ENCODE data around the gene CYTH3. TPM values are rescaled to one million over a fixed set of nuclear protein-coding genes. Genes with fewer than 3 reads are reported as not detected.

The CYTH3 gene
- total RNA-seq, 1 donor from 2014 or later: 24.9 TPM

DNA sequence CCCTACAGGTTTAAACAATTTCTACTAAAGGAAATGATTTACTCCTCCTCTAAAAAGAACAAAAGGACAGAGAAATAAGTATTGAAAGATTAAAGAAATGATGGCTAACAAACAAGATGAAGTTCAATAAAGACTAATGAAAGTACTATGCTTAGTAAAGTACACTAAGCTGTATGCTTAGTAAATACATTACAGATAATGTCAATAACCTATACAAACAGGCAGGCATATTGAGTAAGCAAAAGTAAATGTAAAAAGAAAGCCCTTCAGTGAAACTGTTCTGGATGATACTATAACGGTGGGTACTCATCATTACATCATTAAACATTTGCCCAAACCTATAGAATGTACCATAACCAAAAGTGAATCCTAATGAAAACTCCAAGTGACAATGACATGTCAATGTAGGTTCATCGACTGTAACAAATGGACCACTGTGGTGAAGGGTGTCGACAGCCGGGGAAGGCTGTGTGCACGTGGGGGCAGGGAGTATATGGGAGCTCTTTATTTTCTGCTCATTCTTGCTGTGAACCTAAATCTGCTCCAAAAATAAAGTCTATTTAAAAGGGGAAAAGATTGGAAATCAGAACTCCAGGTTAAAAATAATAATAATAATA lies 34.0 kb downstream of the CYTH3 start:
- TF ChIP-seq, protein P1, sequence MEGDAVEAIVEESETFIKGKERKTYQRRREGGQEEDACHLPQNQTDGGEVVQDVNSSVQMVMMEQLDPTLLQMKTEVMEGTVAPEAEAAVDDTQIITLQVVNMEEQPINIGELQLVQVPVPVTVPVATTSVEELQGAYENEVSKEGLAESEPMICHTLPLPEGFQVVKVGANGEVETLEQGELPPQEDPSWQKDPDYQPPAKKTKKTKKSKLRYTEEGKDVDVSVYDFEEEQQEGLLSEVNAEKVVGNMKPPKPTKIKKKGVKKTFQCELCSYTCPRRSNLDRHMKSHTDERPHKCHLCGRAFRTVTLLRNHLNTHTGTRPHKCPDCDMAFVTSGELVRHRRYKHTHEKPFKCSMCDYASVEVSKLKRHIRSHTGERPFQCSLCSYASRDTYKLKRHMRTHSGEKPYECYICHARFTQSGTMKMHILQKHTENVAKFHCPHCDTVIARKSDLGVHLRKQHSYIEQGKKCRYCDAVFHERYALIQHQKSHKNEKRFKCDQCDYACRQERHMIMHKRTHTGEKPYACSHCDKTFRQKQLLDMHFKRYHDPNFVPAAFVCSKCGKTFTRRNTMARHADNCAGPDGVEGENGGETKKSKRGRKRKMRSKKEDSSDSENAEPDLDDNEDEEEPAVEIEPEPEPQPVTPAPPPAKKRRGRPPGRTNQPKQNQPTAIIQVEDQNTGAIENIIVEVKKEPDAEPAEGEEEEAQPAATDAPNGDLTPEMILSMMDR (IDR thresholded peaks at IDR 0.05; ENCODE audit: insufficient read depth, low read length, poor library complexity, severe bottlenecking): no peak
- H3K36me3 ChIP-seq (ENCODE audit: control insufficient read depth, insufficient read depth, low read length): no peaks in the 10 kb centered on the region

DNA sequence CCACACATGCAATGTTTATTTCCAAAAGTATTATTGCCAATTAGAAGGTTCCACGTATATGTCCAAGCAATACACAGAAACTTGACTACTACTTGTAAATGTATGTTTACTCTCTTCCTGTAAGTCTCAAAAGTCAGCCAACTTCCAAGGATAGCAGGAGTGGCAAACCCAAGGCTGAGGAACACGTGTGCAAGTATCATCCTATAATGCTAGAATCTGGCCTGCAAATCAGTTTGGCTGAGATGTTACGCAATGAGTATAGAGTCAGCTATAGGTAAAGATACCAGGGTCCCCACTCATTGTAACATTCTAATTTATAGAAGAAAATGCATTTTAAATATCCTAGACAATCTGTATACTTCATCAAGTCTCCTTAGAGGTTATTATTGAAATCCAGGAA lies 34.7 kb downstream of the CYTH3 start:
- no peaks in the 10 kb centered on the region for H3K27me3 ChIP-seq (ENCODE audit: control insufficient read depth, insufficient read depth, low read length)
- no peak for DNase-seq (ENCODE audit: low read depth)
- H3K36me3 ChIP-seq (ENCODE audit: control insufficient read depth, insufficient read depth, low read length): no peaks in the 10 kb centered on the region
- TF ChIP-seq, protein P1 (IDR thresholded peaks at IDR 0.05; ENCODE audit: insufficient read depth, low read length, poor library complexity, severe bottlenecking): no peak
- no peak overlapping the region for H3K4me3 ChIP-seq (ENCODE audit: low read depth, low read length)

More for the DNA sequence above, 34.0 kb downstream of the CYTH3 start:
- H3K4me3 ChIP-seq (ENCODE audit: low read depth, low read length): no peak overlapping the region
- H3K27me3 ChIP-seq (ENCODE audit: control insufficient read depth, insufficient read depth, low read length): no peaks in the 10 kb centered on the region
- no peak for DNase-seq (ENCODE audit: low read depth)

DNA sequence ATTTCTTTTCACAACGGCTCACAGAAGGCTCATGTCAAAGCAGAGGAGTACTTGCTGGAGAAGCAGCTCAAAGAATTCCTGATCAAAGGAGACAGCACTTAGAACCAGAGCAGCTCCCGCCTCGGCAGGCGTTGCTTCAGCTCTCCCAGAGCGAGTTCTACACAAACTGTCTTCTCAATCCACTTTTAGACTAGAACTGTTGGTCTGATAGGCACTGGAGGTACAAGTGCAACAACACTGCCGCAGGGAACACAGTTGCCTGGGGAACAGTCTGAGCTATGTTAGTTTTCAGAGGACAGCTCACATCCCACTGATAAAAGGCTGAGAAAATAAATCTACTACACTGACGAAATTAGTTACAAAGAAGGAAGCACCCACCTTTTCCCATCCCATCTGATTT lies 35.4 kb downstream of the CYTH3 start:
- no peak for DNase-seq (ENCODE audit: low read depth)
- no peaks in the 10 kb centered on the region for H3K27me3 ChIP-seq (ENCODE audit: control insufficient read depth, insufficient read depth, low read length)

DNA sequence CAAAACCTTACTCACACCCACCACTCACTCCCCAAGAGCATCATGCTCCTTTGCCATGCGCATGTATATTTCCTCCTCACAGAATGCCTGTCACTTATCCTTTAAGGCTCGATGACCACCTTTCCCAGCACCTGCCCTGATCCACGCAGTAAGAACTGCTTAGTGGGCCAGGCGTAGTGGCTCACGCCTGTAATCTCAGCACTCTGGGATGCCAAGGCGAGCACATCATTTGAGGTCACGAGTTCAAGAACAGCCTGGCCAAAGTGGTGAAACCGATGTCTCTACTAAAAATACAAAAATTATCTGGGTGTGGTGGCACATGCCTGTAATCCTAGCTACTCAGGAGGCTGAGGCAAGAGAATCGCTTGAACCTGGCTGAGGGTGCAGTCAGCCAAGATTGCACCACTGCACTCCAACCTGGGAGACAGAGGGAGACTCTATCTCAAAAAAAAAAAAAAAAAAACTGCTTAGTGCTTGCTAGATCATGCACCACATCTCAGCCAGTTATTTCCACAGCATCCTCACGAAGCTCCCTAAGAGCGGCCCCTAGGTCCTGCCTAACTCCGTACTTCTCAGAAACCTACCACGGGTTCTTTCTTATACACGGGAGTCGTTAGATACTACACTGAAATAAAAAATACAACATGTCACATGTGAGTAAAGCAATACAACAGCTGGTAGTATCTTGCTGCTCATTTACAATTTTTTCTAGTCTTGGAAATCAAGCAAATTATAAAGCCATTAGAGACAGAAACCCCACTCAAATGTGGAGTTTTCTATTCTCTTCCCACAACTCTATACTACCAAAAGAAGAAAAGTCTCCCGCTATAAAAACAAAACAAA lies 37.2 kb downstream of the CYTH3 start:
- TF ChIP-seq, protein P1 (IDR thresholded peaks at IDR 0.05; ENCODE audit: insufficient read depth, low read length, poor library complexity, severe bottlenecking): no peak
- no peaks in the 10 kb centered on the region for H3K27me3 ChIP-seq (ENCODE audit: control insufficient read depth, insufficient read depth, low read length)
- no peak overlapping the region for H3K4me3 ChIP-seq (ENCODE audit: low read depth, low read length)
- H3K36me3 ChIP-seq (ENCODE audit: control insufficient read depth, insufficient read depth, low read length): no peaks in the 10 kb centered on the region
- DNase-seq (ENCODE audit: low read depth): no peak

More for the DNA sequence above, 35.4 kb downstream of the CYTH3 start:
- Histone ChIP-seq H3K36me3 (ENCODE audit: control insufficient read depth, insufficient read depth, low read length) (no peaks in the 10 kb centered on the region), H3K4me3 (ENCODE audit: low read depth, low read length) (no peak overlapping the region)
- TF ChIP-seq, protein P1 (IDR thresholded peaks at IDR 0.05; ENCODE audit: insufficient read depth, low read length, poor library complexity, severe bottlenecking): no peak

DNA sequence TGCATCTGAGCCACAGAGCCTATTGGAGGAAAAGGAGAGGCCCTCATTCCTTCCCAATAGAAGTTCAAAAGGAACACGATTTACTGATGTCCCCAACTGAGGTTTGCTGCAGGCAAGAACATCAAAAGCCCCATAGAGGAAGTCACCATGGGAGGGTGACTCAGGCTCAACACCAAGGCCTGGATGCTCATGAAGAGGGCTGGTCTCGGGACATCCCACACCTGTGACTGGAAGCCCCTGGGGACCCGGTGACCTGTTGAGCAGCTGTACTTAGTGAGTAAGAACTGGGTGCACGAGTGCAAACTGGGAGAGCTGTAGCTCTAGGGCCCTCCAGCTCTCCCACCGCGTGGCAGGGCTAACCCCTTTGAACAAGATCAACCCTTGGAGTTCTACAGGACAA lies 38.0 kb downstream of the CYTH3 start:
- Histone ChIP-seq H3K4me3 (ENCODE audit: low read depth, low read length) (no peak overlapping the region), H3K27me3 (ENCODE audit: control insufficient read depth, insufficient read depth, low read length) (no peaks in the 10 kb centered on the region), H3K36me3 (ENCODE audit: control insufficient read depth, insufficient read depth, low read length) (no peaks in the 10 kb centered on the region)
- TF ChIP-seq, protein P1 (IDR thresholded peaks at IDR 0.05; ENCODE audit: insufficient read depth, low read length, poor library complexity, severe bottlenecking): no peak
- DNase-seq (ENCODE audit: low read depth): no peak
